ENCODE measurements around the gene INHA.

INHA gene

DNA sequence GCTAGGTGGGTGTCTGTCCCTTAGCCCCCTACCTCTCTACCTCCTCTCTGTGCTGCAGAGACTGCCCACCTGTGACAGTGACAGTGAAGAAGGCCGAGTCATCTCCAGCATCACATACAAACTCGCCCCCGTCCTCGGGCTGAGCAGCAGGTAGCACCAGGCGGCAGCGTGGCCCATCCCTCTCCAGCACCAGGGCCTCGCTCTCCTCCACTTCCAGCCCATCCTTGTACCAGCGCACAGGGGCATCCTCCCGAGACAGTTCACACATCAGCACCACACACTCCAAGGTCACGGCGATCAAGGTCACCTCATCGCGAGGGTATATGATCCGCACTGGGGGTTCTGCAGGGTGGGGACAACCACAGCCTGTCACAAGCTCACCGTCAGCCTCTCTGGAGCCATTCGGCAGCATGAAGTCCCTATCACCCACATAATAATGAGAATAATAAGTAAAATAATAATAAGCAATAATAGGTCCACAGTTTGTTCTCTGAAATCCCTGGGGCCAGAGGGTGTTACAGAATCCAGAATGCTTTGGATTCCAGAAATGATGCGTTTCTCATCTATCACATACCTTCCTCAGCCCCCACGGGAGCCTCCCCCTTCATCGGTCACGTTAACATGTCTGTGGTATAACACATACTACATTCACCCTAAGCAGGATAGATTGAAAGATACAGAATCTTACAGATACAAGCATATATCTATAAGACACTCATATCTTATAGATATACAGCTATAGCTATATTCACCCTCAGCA lies 12.8 kb upstream of the INHA start:
- no peak for DNase-seq (ENCODE audit: low read depth)

DNA sequence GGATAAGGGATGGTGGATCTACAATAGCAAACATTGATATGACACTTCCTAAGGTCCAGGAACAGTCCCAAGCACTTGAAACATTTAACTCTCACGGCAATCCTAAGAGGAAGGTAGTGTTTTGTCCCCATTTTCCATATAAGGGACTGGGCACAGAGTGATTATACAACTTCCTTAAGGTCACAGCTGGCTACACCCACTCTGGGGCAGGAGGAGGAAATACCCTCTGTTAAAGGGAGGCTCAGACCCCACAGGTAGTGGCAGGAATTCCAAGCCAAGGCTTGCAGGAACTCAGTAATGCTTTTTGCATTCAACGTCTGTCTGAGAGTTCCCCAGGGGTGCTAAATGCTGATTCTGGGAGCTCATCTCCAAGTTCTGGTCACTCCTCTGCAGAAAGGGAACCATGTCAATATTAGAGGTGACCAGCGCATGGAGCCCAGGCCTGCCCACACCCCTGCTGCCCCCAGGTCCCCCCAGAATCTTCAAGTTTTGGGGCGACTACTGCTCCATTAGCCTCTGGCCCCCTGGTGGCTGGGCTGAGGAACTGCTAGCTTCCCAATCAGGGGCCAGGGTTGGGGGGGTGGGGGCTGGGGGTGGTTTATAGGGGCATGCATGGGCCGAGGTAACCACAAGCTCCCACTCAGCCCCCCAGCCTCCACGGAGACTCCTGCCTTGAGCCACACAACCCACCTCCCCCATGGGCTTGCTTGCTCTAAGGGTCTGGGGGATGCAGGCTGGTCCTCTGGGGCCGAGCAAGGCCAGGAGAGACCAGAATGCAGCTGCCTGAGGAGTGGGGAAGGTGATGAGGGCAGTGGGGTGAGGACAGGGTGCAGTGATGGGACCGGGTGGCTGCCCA lies 11.8 kb upstream of the INHA start:
- no peak for DNase-seq (ENCODE audit: low read depth)

DNA sequence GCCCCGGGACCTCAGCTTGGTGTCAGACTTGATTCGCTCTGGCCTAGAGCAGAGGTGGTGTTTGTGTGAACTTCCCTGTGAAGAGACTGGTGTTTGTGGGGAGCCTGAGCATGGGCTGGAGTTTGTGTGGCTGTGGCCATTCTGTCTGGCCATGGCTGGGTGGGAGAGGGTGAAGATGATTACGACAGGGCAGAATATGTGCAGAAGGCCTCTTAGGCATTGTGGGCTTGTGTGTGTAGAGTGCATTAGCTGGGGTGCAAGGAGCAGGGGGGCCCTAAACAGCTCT lies 11.3 kb upstream of the INHA start:
- no peak for DNase-seq (ENCODE audit: low read depth)

DNA sequence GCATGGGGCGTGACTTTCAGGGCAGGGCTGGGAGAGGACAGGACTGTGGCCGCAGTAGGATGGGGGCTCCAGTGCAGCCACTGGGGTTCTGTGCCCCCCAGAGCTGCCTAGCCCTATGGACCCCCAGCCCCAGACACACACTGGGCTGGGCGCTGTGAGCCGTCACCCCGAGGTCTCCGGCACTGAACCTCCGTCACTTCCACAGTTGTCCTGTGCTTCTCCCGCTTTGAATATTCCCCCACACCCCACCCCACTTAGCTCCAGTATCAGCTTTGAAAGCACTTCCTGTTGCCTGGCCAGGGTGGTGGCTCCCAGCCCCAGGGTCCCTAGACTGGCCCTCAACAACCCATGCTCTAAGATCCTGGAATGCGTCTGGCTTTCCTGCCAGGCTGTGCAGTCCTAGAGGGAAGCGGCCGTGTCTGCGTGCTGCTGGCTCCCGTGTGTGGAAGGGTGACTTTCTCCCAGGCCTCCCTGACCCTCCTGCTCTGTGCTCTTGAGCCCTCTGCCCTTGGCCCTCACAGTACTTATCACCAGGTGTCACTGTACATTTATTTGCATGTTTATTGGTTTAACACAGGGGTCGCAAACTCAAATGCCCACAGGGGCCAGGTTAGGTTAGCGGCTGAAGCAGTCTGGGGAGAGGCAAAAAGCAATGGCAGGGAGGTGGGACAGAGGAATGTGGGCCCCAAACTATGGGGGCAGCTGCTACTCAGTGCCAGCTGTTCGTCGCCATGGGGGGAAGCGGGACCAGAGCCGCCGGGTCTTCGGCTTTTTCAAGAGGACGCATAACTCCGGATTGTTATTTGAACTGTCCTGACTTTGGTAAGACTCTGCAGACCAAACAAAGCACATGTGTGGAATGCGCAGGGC lies 10.7 kb upstream of the INHA start:
- DNase-seq (ENCODE audit: low read depth), result no peak

DNA sequence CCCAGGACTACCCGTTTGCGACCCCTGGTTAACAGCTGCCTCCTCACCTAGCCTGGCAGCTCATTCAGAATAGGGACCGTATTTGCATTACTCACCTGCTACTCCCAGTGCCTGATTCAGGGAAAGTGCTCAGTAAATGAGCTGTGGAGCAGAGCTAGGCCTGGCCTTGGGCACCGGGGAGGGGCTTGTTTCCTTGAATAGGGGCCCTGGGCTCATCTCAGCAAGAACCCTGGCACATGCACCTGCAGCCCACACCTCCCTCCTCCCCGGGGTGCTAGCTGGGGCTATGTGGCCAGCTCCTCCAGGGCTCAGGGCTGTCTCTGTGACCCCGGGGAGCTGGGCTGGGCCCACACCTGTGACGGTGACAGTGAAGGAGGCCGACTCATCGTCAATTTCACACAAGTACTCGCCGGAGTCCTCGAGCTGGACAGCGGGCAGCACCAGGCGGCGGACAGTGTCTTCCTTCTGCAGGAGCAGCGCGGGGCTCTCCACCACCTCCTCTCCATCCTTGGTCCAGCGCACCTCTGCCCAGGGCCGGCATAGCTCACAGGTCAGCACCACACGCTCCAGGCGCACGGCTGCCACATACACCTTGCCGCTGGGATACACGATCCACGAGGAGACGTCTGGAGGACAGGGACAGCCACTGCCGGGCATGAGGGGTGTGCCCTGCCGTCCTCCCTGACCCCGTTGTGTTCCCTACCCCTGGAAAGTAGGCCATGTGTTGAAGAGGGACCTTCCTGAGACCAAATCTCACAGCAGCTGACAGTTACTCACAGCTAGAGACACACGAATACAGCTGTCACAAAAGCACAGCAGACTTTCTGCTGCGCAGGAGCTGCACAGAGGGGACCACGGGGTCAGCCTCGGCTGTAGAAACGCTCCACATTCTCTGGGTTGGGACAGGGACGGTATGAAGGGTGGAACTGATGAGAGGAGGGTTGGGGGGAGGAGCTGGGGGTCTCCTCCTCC lies 9.8 kb upstream of the INHA start:
- no peak for DNase-seq (ENCODE audit: low read depth)

DNA sequence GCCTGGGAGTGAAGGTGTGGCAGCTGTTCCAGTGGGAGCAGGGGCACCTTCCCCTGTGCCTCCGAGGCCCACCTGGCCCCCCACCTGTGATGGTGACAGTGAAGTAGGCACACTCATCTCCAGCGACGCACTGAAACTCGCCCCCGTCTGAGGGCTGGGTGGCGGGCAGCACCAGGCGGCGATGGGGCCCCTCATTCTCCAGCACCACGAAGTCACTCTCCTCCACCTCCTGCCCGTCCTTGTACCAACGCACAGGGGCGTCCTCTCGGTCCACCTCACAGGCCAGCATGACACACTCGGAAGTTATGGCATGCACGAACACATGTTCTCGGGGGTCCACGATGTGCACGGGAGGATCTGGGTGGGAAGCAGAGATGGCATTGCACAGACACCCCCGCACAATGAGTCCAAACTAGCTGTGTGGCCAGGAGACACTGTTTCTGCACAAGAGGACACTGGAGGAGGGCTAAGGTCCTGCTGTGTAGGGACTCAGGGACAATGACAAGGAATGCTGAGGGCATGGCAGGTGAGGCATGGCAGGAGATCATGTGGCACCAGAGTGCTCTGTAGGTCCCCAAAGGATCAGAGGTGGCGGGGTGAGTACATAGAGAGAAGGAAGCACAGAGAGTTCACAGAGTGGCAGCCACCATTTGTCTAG lies 8.7 kb upstream of the INHA start:
- DNase-seq (ENCODE audit: low read depth), result no peak

DNA sequence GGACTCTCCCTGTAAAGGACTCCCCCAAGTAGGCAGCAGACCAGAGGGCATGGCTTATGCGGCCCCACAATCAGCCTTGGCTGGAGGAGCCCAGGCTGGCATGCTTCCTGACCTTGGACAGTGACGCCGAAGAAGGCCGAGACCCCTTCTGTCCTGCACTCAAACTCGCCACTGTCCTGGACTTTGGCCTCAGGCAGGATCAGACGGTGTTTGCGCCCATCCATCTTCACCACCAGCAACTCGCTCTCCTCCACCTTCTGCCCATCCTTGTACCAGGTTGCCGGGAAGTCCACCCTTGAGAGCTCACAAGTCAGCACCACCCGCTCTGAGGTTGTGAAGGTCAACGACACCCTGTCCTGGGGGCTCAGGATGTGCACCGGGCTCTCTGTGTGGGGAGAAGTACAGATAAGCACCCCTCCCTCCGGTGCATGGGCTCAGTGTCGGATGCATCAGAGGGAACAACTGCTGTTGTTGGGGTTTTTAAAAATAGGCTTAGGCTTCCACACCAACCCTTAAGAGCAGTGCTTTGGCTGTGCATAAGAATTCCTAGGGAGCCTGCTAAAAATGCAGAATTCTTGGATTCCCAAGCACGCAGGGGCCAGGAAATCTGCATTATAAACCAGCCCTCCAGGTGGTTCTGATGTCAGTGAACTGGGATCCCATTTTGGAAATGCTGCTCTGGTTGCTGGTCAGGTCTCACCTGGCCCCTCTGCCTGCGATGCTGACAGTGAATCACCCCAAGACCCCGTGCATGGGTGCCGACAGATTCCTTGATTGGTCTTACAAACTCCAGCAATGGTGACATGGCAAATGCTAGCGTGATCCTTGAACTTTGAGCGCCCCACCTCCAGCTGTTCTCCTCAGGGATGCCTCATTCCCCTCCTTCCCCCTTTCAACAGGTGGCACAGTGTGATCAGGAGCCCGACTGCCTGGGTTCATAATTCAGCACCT lies 6.7 kb upstream of the INHA start:
- DNase-seq (ENCODE audit: low read depth), result no peak

DNA sequence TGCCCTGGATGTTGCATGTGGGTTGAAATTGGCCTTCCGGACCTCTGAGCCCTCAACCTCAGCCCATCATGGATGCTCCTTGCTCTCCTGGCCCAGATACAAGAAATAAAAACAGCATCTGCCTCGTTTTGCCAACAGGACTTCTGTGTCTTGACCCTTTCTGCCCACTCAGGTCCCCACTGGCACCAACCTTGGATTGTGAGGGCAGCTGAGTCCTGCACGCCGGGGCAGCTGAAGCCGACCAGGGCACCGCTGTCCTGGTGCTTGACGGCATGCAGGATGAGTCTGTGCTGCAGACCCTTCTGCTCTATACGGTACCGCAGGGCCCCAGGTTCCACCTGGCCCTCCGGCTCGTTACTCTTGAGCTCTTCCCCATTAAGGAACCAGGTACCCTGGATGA lies 5.5 kb upstream of the INHA start:
- DNase-seq (ENCODE audit: low read depth), result no peak

DNA sequence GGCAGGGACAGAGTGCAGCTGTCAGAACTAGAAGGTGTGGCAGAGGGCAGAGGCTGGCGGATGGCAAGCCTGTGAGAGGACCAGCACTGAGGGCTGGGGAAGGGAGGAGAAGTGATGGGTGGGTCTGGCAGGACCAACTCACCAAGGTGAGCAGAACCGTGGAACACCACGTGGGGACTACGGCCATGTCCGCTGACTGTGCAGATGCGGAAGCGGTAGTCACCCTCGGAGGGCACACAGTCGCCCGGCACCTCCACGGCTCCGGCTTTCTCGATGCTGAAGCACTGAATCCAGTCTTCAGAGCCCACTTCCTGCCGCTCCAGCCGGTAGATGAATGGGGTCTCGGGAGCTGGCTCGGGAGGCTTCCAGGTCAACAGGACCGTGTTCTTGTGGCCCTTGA lies 5.0 kb upstream of the INHA start:
- no peak for DNase-seq (ENCODE audit: low read depth)

DNA sequence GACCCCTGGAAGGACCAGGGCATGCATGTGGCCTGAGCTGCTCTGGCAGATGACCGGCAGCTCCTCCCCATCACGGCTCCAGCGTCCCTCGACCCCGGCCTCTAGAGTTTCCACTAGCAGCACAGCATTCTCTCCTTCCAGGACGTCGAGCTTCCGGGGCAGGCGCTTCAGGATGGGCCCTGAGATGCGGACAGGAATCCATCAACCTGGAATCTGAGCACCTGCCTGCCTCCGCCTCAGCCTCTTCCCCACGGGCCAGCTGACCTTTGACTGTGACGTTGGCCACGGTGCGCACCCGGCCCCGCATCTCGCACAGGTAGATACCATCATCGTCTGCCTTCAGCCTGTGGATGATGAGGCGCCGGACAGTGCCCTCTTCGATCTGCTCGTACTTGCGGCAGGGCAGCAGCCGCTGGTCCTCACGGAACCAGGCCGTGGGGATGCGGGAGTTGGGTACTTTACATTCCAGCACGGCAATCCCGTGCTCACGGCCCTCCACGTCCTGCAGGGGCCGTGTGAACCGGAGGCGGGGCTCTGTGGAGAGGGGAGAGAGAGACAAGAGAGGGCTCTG lies 4.2 kb upstream of the INHA start:
- no peak for DNase-seq (ENCODE audit: low read depth)

DNA sequence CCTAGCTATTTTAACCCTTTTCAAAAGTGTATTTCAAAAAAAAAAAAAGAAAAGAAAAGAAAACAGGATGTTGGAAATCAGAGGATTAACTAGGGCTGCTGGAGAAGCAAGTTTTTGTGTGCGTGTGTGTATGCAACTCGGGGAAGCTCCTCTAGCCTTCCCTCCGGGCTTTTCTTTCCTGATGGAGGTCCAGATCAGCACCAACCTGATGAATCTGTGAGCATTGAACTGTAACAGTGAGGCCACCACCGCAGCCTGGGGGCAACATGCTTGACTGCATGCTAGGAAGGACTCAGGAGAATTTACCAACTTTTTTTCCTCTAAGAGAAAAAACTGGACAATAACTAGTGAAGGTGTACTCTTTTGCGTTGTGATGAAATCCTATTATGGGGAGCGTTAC lies 3.1 kb upstream of the INHA start:
- DNase-seq (ENCODE audit: low read depth), result no peak

DNA sequence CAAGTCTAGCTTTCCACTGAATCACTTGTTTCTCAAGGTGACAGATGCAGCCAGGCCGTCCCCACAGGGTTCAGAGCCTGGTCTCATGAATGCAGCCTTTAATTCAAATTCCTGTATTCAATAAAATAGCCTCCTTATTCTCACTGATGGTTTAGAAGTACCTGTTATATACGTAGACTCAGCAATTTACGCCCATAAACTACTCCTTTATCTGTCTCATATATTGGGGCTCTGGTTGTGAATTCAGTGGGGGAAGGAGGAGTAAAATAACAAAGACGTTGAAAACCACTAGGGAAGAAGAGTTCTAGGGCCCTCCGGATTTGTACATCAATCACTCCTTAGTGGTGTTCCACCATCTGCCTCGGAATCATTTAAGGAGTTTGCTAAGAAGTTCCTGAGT lies 2.5 kb upstream of the INHA start:
- no peak for DNase-seq (ENCODE audit: low read depth)

DNA sequence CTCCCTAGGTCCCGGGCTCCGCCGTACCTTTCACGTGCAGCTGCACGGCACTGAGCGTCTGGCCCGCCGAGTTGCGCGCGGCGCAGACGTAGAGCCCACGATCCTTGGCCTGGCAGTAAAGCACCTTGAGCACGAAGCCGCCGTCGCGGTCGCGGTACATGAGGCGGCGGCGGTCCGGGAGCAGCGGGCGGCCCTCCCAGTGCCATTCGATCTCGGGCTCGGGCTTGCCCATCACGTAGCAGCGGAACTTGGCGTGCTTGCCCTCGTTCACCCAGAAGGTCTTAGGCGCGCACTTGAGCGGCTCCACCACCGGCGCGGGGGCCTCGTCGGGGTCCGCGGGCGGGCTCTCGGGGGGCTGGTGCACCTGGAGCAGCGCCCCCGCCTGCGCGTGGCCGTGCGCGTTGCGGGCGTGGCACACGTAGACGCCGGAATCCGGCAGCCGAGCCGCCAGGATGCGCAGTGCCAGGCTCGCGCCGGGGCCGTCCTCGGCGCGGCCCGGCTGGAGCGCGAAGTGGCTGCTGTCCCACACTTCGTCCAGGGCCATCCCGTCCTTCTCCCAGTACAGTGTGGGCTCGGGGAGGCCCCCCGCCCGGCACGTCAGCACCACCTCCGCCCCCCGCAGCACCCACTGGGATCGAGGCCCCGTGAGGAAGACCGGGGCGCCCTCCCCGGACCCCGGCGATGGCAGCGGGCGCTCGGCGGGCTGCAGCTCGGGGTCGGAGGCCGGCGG lies 1.8 kb upstream of the INHA start:
- DNase-seq (ENCODE audit: low read depth), result no peak

DNA sequence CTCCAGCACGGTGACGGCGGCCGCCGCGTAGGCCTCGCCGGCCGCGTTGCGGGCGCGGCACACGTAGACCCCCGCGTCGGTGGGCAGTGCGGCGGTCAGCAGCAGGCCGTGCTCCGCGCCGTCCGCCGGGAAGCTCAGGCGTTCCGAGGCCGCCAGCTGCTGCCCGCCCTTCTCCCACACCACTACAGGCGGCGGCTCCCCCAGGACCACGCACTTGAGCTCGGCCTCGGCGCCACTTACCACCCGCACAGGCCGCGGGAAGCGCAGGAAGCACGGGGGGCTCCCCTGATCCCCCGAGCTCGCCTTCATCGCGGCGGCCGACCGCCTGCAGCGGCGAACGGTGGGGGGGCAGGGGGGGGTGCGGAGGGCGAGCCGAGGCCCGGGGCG lies 1.2 kb upstream of the INHA start:
- no peak for DNase-seq (ENCODE audit: low read depth)

DNA sequence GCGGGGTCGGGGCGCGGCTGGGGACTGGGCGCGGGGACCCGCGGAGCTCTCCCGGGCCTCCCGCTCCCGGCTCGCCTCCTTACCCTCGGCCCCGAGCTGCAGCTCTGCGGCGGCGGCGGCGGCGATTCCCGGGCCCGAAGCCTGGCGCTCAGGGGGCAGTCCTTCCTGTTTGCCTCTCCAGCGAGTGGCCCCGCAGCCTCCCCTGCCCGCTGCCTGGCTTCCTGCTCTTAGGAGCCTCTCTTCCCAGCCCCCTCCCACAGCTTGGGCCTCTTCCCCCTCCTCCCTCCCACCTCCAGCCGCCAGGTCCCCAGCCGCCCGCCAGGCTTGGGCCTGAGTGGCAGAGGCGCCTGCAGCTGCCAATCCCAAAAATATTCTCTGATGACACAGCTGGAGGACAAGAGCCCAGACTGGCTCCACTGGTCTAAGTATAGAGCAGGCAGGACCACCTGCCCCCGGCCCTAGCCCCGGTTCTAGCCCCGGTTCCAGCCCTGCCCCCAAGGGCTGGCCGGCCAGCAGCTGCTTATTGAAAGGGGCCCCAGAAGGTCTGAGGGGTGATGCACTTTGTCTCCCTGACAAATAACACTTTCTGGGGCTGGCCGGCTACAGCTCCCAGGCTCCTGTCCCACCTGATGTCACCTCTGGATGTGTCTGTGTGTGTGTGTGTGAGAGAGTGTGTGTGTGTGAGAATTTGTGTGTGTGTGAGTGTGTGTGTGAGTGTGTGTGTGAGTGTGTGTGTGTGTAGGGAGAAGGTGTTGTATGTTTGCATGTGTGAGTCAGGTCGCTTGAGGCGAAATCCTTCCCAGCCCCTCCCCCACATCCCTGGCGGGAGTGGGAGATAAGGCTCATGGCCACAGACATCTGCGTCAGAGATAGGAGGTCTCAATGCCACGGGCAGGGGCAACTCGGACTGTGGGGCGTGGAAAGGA lies 536 bp upstream of the INHA start, which contains the start of gene OBSL1:
Gene OBSL1 (minus strand): TSS at position 229 of the 926 bp plus-strand sequence. CDS start 307 bp downstream, outside the sequence.
- no peak for DNase-seq (ENCODE audit: low read depth)

DNA sequence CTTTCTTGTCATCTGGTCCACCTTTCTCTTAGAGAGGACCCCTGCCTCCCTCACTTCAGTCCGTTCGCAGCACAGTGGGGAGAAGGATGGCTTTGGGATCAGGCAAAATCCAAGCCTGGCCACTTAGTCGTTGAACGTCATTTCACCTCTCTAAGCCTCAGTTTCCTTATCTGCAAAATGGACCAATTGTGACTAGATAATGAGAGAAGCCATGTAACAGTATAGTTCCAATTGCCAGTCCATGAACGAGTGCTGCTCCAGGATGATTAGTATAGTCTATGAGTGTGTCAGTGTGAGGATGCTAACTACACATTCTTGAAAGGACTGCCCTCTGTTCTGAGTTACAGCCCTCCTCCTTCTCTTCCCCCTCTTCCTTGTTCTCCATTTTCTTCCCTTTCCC lies 1.1 kb downstream of the INHA start:
- DNase-seq (ENCODE audit: low read depth), result no peak

DNA sequence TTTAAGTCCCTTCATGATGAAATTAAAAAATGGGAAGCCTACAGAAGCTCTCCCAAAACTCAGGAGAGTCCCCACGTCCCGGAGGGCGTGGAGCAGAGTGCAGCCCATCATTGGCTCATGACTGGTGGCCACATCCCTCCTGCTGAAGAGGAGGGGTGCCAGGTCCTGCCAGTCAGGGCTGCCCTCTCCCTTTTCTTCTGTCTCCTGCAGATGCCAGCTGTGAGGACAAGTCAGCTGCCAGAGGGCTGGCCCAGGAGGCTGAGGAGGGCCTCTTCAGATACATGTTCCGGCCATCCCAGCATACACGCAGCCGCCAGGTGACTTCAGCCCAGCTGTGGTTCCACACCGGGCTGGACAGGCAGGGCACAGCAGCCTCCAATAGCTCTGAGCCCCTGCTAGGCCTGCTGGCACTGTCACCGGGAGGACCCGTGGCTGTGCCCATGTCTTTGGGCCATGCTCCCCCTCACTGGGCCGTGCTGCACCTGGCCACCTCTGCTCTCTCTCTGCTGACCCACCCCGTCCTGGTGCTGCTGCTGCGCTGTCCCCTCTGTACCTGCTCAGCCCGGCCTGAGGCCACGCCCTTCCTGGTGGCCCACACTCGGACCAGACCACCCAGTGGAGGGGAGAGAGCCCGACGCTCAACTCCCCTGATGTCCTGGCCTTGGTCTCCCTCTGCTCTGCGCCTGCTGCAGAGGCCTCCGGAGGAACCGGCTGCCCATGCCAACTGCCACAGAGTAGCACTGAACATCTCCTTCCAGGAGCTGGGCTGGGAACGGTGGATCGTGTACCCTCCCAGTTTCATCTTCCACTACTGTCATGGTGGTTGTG lies 2.6 kb downstream of the INHA start:
- DNase-seq (ENCODE audit: low read depth), result no peak
